Kidney (tissue), 14 donors: ENCODE results near the gene BTBD2. TPM values are rescaled to one million over a fixed set of nuclear protein-coding genes. Genes with fewer than 3 reads are reported as not detected.
A peak's percentile ranks its signal among the peaks of the same experiment; 100 is the strongest.

ENCODE experiments used
- DNase-seq, 5 donors: peaks; one replicate each; pipeline ENCODE4 v3.0.0-alpha.2; 2013 to 2020
- FAIRE-seq: peaks from 2 replicates; lab custom pipeline; 2012; peaks lifted over from hg19 to GRCh38; lab: Jason Lieb, UNC
- H3K27ac ChIP-seq, 2 donors: one replicate each; pipeline ENCODE4 v1.7.0; 2013; ENCODE audit warnings: low read depth in 2 of 2, low read length in 2 of 2, inconsistent platforms in 1 of 2
- H3K27me3 ChIP-seq: one replicate; pipeline ENCODE4 v1.7.1; 2013; ENCODE audit warnings: low read length, inconsistent platforms; ENCODE audit not compliant: control insufficient read depth, insufficient read depth
- H3K36me3 ChIP-seq, 3 donors: one replicate each; pipeline versions ENCODE4 v1.7.0 to v1.7.1; 2013; ENCODE audit warnings: low read length in 3 of 3, control low read depth in 1 of 3, inconsistent platforms in 1 of 3; ENCODE audit not compliant: insufficient read depth in 3 of 3, control insufficient read depth in 2 of 3
- H3K4me1 ChIP-seq, 3 donors: one replicate each; pipeline versions ENCODE4 v1.7.0 to v1.7.1; 2013; ENCODE audit warnings: low read length in 3 of 3, inconsistent platforms in 1 of 3, low read depth in 1 of 3; ENCODE audit not compliant: control insufficient read depth in 2 of 3, insufficient read depth in 2 of 3
- H3K4me3 ChIP-seq, 3 donors: one replicate each; pipeline versions ENCODE4 v1.7.0 to v1.8.1; 2013; ENCODE audit warnings: low read length in 3 of 3, control low read depth in 1 of 3, inconsistent platforms in 1 of 3
- H3K9ac ChIP-seq, 3 donors: one replicate each; pipeline versions ENCODE4 v1.7.0 to v1.7.1; 2013; ENCODE audit warnings: low read length in 3 of 3, control low read depth in 1 of 3, inconsistent platforms in 1 of 3
- H3K9me3 ChIP-seq, 3 donors: one replicate each; pipeline versions ENCODE4 v1.7.0 to v1.7.1; 2013; ENCODE audit warnings: low read length in 3 of 3, control low read depth in 1 of 3, inconsistent platforms in 1 of 3; ENCODE audit not compliant: control insufficient read depth in 2 of 3, insufficient read depth in 1 of 3
- CTCF ChIP-seq: IDR thresholded peaks from 3 replicates; pipeline ENCODE4 v1.5.1; 2012; ENCODE audit warnings: mild to moderate bottlenecking, moderate library complexity, borderline replicate concordance; ENCODE audit not compliant: insufficient read depth; ENCODE audit errors: extremely low read depth
- intact Hi-C: fragments of 100-400 bp; cut with DNase I; formaldehyde crosslinking; loops from one replicate; pipeline ENCODE4 v1.11.1; 2022
- polyA plus RNA-seq: library from polyadenylated mRNA; stranded (reverse); fragments of 350-450 nt; fragmentation: Illumina TruSeq; extraction: RNeasy Lipid Tissue Mini Kit (QIAGEN cat#74804); gene quantifications from one replicate; pipeline ENCODE4 v1.2.3, GENCODE V29; 2014; ENCODE audit warnings: low read depth, low replicate concordance; ENCODE audit not compliant: insufficient read depth
- total RNA-seq: library from RNA; stranded (reverse); fragmentation: NEBNext Ultra II Directional; extraction: Animal tissue kit (Norgen Biotek cat#: 25700); gene quantifications from one replicate; pipeline ENCODE4 v1.2.1, GENCODE V29; 2021
- donor health status: control.
- donor health status: control.
- donor health status: control.
- donor health status: control.
- donor health status: control.
- donor health status: DM: yes; HTN: yes; CAD: no.
- donor health status: Normal renal cell carcinoma (clear cell type).

Gene BTBD2
- total and polyA plus RNA-seq, 2 donors from 2014 or later = 57.0 to 70.3 TPM

GRCh38 chr19:2033825-2034159, 18.3 kb upstream of the BTBD2 start:
- intact Hi-C loops = no loop called here
- H3K9ac ChIP-seq = no peak overlapping the region
- H3K4me3 ChIP-seq = no peak overlapping the region
- H3K27me3 ChIP-seq = no peaks in the 10 kb centered on the region
- FAIRE-seq = no peak
- TF ChIP-seq CTCF = no peak
- no peaks in the 10 kb centered on the region for H3K9me3 ChIP-seq
- DNase-seq = peak in 1 of 5 donors; percentile 83
- H3K27ac ChIP-seq = peak overlapping the region in 1 of 2 donors; percentile 41
- no peaks in the 10 kb centered on the region for H3K36me3 ChIP-seq
- peaks cover 0 to 20% (median 9%) of the 10 kb centered on the region in 3 donors for H3K4me1 ChIP-seq

DNA sequence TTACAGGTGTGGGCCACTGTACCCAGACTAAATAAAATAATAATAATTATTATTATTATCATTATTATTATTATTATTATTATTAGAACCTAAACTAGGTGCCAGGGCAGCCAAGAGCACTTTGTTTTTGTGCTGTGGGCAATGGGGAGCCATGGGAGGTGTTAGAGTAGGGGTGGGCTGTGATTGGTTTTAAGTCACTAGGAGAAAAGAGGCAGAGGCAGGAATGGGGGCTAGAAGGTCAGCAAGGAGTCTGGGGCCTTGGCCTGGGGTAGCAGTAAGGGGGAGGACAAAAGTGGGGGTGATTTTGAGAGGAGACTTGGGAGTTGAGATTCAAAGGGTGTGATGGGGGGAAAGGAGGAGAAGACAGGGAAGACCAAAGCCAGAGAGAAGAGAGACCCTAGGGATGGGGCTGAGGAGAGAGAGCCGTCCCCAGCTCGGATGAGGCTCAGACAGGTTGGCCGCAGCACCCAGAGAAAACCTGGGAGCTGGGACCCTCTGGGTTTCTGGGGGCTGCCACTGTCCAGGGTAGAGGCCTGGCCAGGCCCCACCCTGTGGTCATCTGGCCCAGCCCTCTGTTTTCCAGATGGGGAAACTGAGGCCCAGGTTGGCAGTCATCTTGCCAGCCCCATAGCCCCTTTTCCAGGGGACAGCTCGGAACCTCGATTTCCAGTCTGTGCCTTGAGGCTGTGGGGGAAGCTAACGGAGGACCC, 17.8 kb upstream of the BTBD2 start:
- H3K9me3 ChIP-seq = no peaks in the 10 kb centered on the region
- no peak for TF ChIP-seq CTCF
- H3K27ac ChIP-seq = peak overlapping the region in 1 of 2 donors; percentile 94
- H3K36me3 ChIP-seq = no peaks in the 10 kb centered on the region
- intact Hi-C loops = no loop called here
- no peaks in the 10 kb centered on the region for H3K27me3 ChIP-seq
- DNase-seq = no peak
- no peak overlapping the region for H3K4me3 ChIP-seq
- H3K4me1 ChIP-seq = peaks cover 0 to 22% (median 9%) of the 10 kb centered on the region in 3 donors
- FAIRE-seq = no peak
- no peak overlapping the region for H3K9ac ChIP-seq

GRCh38 chr19:2032296-2032941, 16.9 kb upstream of the BTBD2 start:
- no peaks in the 10 kb centered on the region for H3K36me3 ChIP-seq
- peaks cover 0 to 22% (median 9%) of the 10 kb centered on the region in 3 donors for H3K4me1 ChIP-seq
- TF ChIP-seq CTCF = no peak
- intact Hi-C loops = no loop called here
- peak; percentile 78 to 99 (median 84) for DNase-seq
- no peaks in the 10 kb centered on the region for H3K9me3 ChIP-seq
- peak overlapping the region in 1 of 3 donors; percentile 41 for H3K4me3 ChIP-seq
- H3K27ac ChIP-seq = peak overlapping the region; percentile 94
- H3K9ac ChIP-seq = peak overlapping the region in 2 of 3 donors; percentile 17 to 77
- peak; percentile 15 for FAIRE-seq
- H3K27me3 ChIP-seq = no peaks in the 10 kb centered on the region
